ENCODE results near the gene SCN2B. TPM values are rescaled to one million over a fixed set of nuclear protein-coding genes. Genes with fewer than 3 reads are reported as not detected.
"Not testable (repeated sequence)": the region's sequence is repeated elsewhere in the genome, so short reads cannot be mapped to it uniquely, and the experiment has no call there.

SCN2B gene
- total RNA-seq, 1 donor from 2014 or later, result 0.05 TPM

- Mint-ChIP-seq H3K9me3 (ENCODE audit: low read depth) (peaks cover 7% of the 10 kb centered on the region), H3K27ac (peak overlapping the region; percentile 89), H3K4me1 (ENCODE audit: low read depth) (peaks cover 25% of the 10 kb centered on the region), H3K4me3 (ENCODE audit: low read depth) (no peak overlapping the region), H3K27me3 (no peaks in the 10 kb centered on the region), H3K36me3 (ENCODE audit: insufficient read depth) (no peaks in the 10 kb centered on the region)
- DNase-seq (ENCODE audit: low spot score, unreplicated experiment), result no peak
- no peak for TF ChIP-seq CTCF (IDR thresholded peaks at IDR 0.05; ENCODE audit: unreplicated experiment)
These were observed 17.6 kb upstream of the SCN2B start for GRCh38 chr11:118193910-118194566.

GRCh38 chr11:118192817-118193216 is 16.4 kb upstream of the SCN2B start:
- H3K4me3 Mint-ChIP-seq (ENCODE audit: low read depth); H3K9me3 Mint-ChIP-seq (ENCODE audit: low read depth); H3K36me3 Mint-ChIP-seq (ENCODE audit: insufficient read depth); H3K27ac Mint-ChIP-seq; DNase-seq (ENCODE audit: low spot score, unreplicated experiment); H3K27me3 Mint-ChIP-seq: not testable (repeated sequence)
- peaks cover 21% of the 10 kb centered on the region for H3K4me1 Mint-ChIP-seq (ENCODE audit: low read depth)

- peaks cover 20% of the 10 kb centered on the region for H3K4me1 Mint-ChIP-seq (ENCODE audit: low read depth)
- not testable (repeated sequence) for H3K27me3 Mint-ChIP-seq; H3K27ac Mint-ChIP-seq; DNase-seq (ENCODE audit: low spot score, unreplicated experiment); H3K36me3 Mint-ChIP-seq (ENCODE audit: insufficient read depth); H3K4me3 Mint-ChIP-seq (ENCODE audit: low read depth); H3K9me3 Mint-ChIP-seq (ENCODE audit: low read depth)
These were observed 14.6 kb upstream of the SCN2B start for GRCh38 chr11:118190942-118191506.

- H3K9me3 Mint-ChIP-seq (ENCODE audit: low read depth), result peaks cover 4% of the 10 kb centered on the region
- no peak for DNase-seq (ENCODE audit: low spot score, unreplicated experiment)
- no peak overlapping the region for H3K4me3 Mint-ChIP-seq (ENCODE audit: low read depth)
- no peak overlapping the region for H3K27ac Mint-ChIP-seq
- no peaks in the 10 kb centered on the region for H3K36me3 Mint-ChIP-seq (ENCODE audit: insufficient read depth)
- no peaks in the 10 kb centered on the region for H3K4me1 Mint-ChIP-seq (ENCODE audit: low read depth)
- TF ChIP-seq CTCF (IDR thresholded peaks at IDR 0.05; ENCODE audit: unreplicated experiment), result no peak
- peaks cover 19% of the 10 kb centered on the region for H3K27me3 Mint-ChIP-seq
These were observed 10.1 kb upstream of the SCN2B start for GRCh38 chr11:118186346-118187107.

- no peak for DNase-seq (ENCODE audit: low spot score, unreplicated experiment)
- no peak for TF ChIP-seq CTCF (IDR thresholded peaks at IDR 0.05; ENCODE audit: unreplicated experiment)
These were observed 8.5 kb upstream of the SCN2B start for GRCh38 chr11:118184784-118185579.

GRCh38 chr11:118183691-118184090 is 7.3 kb upstream of the SCN2B start:
- not testable (repeated sequence) for H3K27ac Mint-ChIP-seq; H3K4me1 Mint-ChIP-seq (ENCODE audit: low read depth); H3K4me3 Mint-ChIP-seq (ENCODE audit: low read depth); DNase-seq (ENCODE audit: low spot score, unreplicated experiment); H3K36me3 Mint-ChIP-seq (ENCODE audit: insufficient read depth); H3K9me3 Mint-ChIP-seq (ENCODE audit: low read depth)
- peaks cover 29% of the 10 kb centered on the region for H3K27me3 Mint-ChIP-seq

More at GRCh38 chr11:118184784-118185579, 8.5 kb upstream of the SCN2B start:
- Mint-ChIP-seq H3K27ac (no peak overlapping the region), H3K27me3 (peaks cover 25% of the 10 kb centered on the region), H3K4me3 (ENCODE audit: low read depth) (no peak overlapping the region), H3K4me1 (ENCODE audit: low read depth) (no peaks in the 10 kb centered on the region), H3K36me3 (ENCODE audit: insufficient read depth) (no peaks in the 10 kb centered on the region), H3K9me3 (ENCODE audit: low read depth) (peaks cover 4% of the 10 kb centered on the region)

Measured in progenitor cell of endocrine pancreas (in vitro differentiated cells).